Activated CD8-positive, alpha-beta T cell treated with anti-CD3 and anti-CD28 coated beads for 36 hours (primary cell): ENCODE results near the gene DPYD. TPM values are rescaled to one million over a fixed set of nuclear protein-coding genes. Genes with fewer than 3 reads are reported as not detected.

Experiments
- ATAC-seq: fragments of 200-7000 bp; cut with Tn5 transposase; one replicate; pipeline ENCODE4 v1.10.0; 2021; ENCODE audit warnings: mild to moderate bottlenecking, moderate library complexity
- CTCF ChIA-PET: fragments of 350-600 bp; sonication (Branson Sonifier 250); formaldehyde crosslinking; loops from one replicate; lab custom pipeline; 2021; ENCODE audit warnings: antibody characterized with exemption; lab: Charles Lee
- POLR2A ChIA-PET: fragments of 350-600 bp; sonication (Branson Sonifier 250); formaldehyde crosslinking; loops from one replicate; lab custom pipeline; 2021; ENCODE audit warnings: antibody characterized with exemption; lab: Charles Lee
- DNase-seq: peaks from one replicate; pipeline ENCODE4 v3.0.0-alpha.2; 2020
- H3K27ac Mint-ChIP-seq: one replicate; pipeline ENCODE4 v1.8.0; 2021; ENCODE audit warnings: mild to moderate bottlenecking, mixed read lengths
- H3K27me3 Mint-ChIP-seq: one replicate; pipeline ENCODE4 v1.8.0; 2021; ENCODE audit warnings: mixed read lengths
- H3K36me3 Mint-ChIP-seq: one replicate; pipeline ENCODE4 v1.8.0; 2021; ENCODE audit warnings: low read depth, mixed read lengths
- H3K4me1 Mint-ChIP-seq: one replicate; pipeline ENCODE4 v1.8.0; 2021; ENCODE audit warnings: low read depth, mixed read lengths
- H3K4me3 Mint-ChIP-seq: one replicate; pipeline ENCODE4 v1.8.0; 2021; ENCODE audit warnings: mild to moderate bottlenecking, moderate library complexity, mixed read lengths
- H3K9me3 Mint-ChIP-seq: one replicate; pipeline ENCODE4 v1.8.0; 2021; ENCODE audit warnings: mixed read lengths
- CTCF ChIP-seq: fragments of 200-600 bp; IDR thresholded peaks from one replicate; pipeline ENCODE4 v1.8.0; 2022; ENCODE audit warnings: antibody characterized with exemption, mild to moderate bottlenecking
- intact Hi-C: fragments of 100-400 bp; cut with micrococcal nuclease; formaldehyde crosslinking; loops from one replicate; pipeline ENCODE4 v1.10.0; 2022
- total RNA-seq, 2 experiments: library from RNA; stranded (reverse); gene quantifications; one replicate each; pipeline ENCODE4 v1.2.3, GENCODE V29; 2021

The DPYD gene
- total RNA-seq, 2 experiments from 2014 or later, result 10.7 to 10.8 TPM

GRCh38 chr1:97630948-97631347 is 289.9 kb downstream of the DPYD start:
- TF ChIP-seq CTCF, result no peak
- no peak for ATAC-seq
- ChIA-PET POLR2A (no interaction called here), CTCF (no interaction called here)
- Mint-ChIP-seq H3K27ac (no peak overlapping the region), H3K4me3 (no peak overlapping the region), H3K36me3 (peaks cover 4% of the 10 kb centered on the region), H3K27me3 (no peaks in the 10 kb centered on the region), H3K9me3 (no peaks in the 10 kb centered on the region), H3K4me1 (peaks cover 3% of the 10 kb centered on the region)
- peak; percentile 2 for DNase-seq
- intact Hi-C loops, result no loop called here

GRCh38 chr1:97630281-97630680 is 290.6 kb downstream of the DPYD start:
- no peaks in the 10 kb centered on the region for H3K27me3 Mint-ChIP-seq
- POLR2A ChIA-PET, result no interaction called here
- H3K27ac Mint-ChIP-seq, result no peak overlapping the region
- ATAC-seq, result no peak
- intact Hi-C loops, result no loop called here
- no peak overlapping the region for H3K4me3 Mint-ChIP-seq
- DNase-seq, result no peak
- no peaks in the 10 kb centered on the region for H3K36me3 Mint-ChIP-seq
- H3K4me1 Mint-ChIP-seq, result peaks cover 3% of the 10 kb centered on the region
- H3K9me3 Mint-ChIP-seq, result no peaks in the 10 kb centered on the region
- CTCF ChIA-PET, result no interaction called here
- no peak for TF ChIP-seq CTCF

GRCh38 chr1:97623220-97623619 is 297.6 kb downstream of the DPYD start:
- DNase-seq (no peak), ATAC-seq (no peak)
- ChIA-PET POLR2A (interaction anchor here (0.9 kb wide), 1 partner anchor 16 kb away, joined by 3 read pairs; no protein-coding TSS in a partner anchor), CTCF (no interaction called here)
- H3K27me3 Mint-ChIP-seq, result no peaks in the 10 kb centered on the region
- peaks cover 2% of the 10 kb centered on the region for H3K9me3 Mint-ChIP-seq
- no peaks in the 10 kb centered on the region for H3K4me1 Mint-ChIP-seq
- no peaks in the 10 kb centered on the region for H3K36me3 Mint-ChIP-seq
- H3K4me3 Mint-ChIP-seq, result no peak overlapping the region
- intact Hi-C loops, result no loop called here
- no peak for TF ChIP-seq CTCF
- no peak overlapping the region for H3K27ac Mint-ChIP-seq

- no peak for TF ChIP-seq CTCF
- intact Hi-C loops, result no loop called here
- Mint-ChIP-seq H3K4me3 (no peak overlapping the region), H3K9me3 (peaks cover 2% of the 10 kb centered on the region), H3K27ac (no peak overlapping the region), H3K27me3 (no peaks in the 10 kb centered on the region), H3K36me3 (no peaks in the 10 kb centered on the region), H3K4me1 (no peaks in the 10 kb centered on the region)
- ChIA-PET CTCF (no interaction called here), POLR2A (no interaction called here)
- no peak for DNase-seq
- no peak for ATAC-seq
These were observed 298.9 kb downstream of the DPYD start for GRCh38 chr1:97621955-97622354.

- Mint-ChIP-seq H3K4me3 (no peak overlapping the region), H3K27me3 (no peaks in the 10 kb centered on the region), H3K4me1 (no peaks in the 10 kb centered on the region), H3K36me3 (no peaks in the 10 kb centered on the region), H3K9me3 (peaks cover 2% of the 10 kb centered on the region), H3K27ac (no peak overlapping the region)
- intact Hi-C loops, result no loop called here
- TF ChIP-seq CTCF, result no peak
- POLR2A ChIA-PET, result interaction anchor here (1.6 kb wide), 1 partner anchor 9 kb away, joined by 3 read pairs; no protein-coding TSS in a partner anchor
- ATAC-seq, result no peak
- DNase-seq, result no peak
- CTCF ChIA-PET, result no interaction called here
These were observed 301.1 kb downstream of the DPYD start for GRCh38 chr1:97619706-97620105.
